Breast epithelium (tissue), 3 donors: Measurements from ENCODE around the gene CYP2A6.

Source experiments
- POLR2A ChIP-seq: fragments of 450-650 bp; IDR thresholded peaks from one replicate; pipeline ENCODE4 v1.6.1; 2016; ENCODE audit warnings: antibody characterized with exemption, mild to moderate bottlenecking, moderate library complexity
- TF ChIP-seq, protein P1 (sequence below), 3 donors: fragments of 450-650 bp; IDR thresholded peaks; one replicate each; pipeline ENCODE4 v1.5.1; 2016 to 2017; ENCODE audit warnings: antibody characterized with exemption in 3 of 3, mild to moderate bottlenecking in 3 of 3, moderate library complexity in 3 of 3

- TF ChIP-seq POLR2A, result no peak
- TF ChIP-seq, protein P1, sequence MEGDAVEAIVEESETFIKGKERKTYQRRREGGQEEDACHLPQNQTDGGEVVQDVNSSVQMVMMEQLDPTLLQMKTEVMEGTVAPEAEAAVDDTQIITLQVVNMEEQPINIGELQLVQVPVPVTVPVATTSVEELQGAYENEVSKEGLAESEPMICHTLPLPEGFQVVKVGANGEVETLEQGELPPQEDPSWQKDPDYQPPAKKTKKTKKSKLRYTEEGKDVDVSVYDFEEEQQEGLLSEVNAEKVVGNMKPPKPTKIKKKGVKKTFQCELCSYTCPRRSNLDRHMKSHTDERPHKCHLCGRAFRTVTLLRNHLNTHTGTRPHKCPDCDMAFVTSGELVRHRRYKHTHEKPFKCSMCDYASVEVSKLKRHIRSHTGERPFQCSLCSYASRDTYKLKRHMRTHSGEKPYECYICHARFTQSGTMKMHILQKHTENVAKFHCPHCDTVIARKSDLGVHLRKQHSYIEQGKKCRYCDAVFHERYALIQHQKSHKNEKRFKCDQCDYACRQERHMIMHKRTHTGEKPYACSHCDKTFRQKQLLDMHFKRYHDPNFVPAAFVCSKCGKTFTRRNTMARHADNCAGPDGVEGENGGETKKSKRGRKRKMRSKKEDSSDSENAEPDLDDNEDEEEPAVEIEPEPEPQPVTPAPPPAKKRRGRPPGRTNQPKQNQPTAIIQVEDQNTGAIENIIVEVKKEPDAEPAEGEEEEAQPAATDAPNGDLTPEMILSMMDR (IDR thresholded peaks at IDR 0.05), result no peak
Observed at GRCh38 chr19:40872209-40872608, 22.0 kb upstream of the CYP2A6 start.
